HFFc6 (cell line): Measurements from ENCODE around the gene ITGAV. TPM values are rescaled to one million over a fixed set of nuclear protein-coding genes. Genes with fewer than 3 reads are reported as not detected.

Experiments
- DNase-seq: peaks from one replicate; pipeline ENCODE4 v3.0.0-alpha.2; 2018
- H3K27ac Mint-ChIP-seq: 2 replicates; pipeline ENCODE4 v1.8.0; 2020; ENCODE audit warnings: mild to moderate bottlenecking, mixed read lengths
- H3K27me3 Mint-ChIP-seq: 2 replicates; pipeline ENCODE4 v1.8.0; 2021; ENCODE audit warnings: mild to moderate bottlenecking, moderate library complexity, mixed read lengths; ENCODE audit not compliant: insufficient read depth
- H3K36me3 Mint-ChIP-seq: 2 replicates; pipeline ENCODE4 v1.8.0; 2021; ENCODE audit warnings: low read depth, mixed read lengths
- H3K4me1 Mint-ChIP-seq: 2 replicates; pipeline ENCODE4 v1.8.0; 2020; ENCODE audit warnings: low read depth, mixed read lengths
- H3K4me3 Mint-ChIP-seq: 2 replicates; pipeline ENCODE4 v1.8.0; 2020; ENCODE audit warnings: mild to moderate bottlenecking, moderate library complexity, mixed read lengths
- H3K9me3 Mint-ChIP-seq: 2 replicates; pipeline ENCODE4 v1.8.0; 2020; ENCODE audit warnings: mild to moderate bottlenecking, mixed read lengths
- total RNA-seq, 6 experiments: library from RNA; stranded (reverse); fragmentation: NEBNext Ultra II Directional; extraction: Animal tissue kit (Norgen Biotek cat#: 25700); gene quantifications; 2 replicates in 1 of 6; 3 replicates in 5 of 6; pipeline ENCODE4 v1.2.3, GENCODE V29; 2021
- TF ChIP-seq, protein P1 (sequence below): fragments of 200-600 bp; sonication (generic); IDR thresholded peaks from 2 replicates; pipeline ENCODE4 v1.5.0; 2021; ENCODE audit warnings: antibody characterized with exemption, mild to moderate bottlenecking

The ITGAV gene
- total RNA-seq, 6 experiments from 2014 or later: 66.9 to 88.1 (median 80.7) TPM

DNA sequence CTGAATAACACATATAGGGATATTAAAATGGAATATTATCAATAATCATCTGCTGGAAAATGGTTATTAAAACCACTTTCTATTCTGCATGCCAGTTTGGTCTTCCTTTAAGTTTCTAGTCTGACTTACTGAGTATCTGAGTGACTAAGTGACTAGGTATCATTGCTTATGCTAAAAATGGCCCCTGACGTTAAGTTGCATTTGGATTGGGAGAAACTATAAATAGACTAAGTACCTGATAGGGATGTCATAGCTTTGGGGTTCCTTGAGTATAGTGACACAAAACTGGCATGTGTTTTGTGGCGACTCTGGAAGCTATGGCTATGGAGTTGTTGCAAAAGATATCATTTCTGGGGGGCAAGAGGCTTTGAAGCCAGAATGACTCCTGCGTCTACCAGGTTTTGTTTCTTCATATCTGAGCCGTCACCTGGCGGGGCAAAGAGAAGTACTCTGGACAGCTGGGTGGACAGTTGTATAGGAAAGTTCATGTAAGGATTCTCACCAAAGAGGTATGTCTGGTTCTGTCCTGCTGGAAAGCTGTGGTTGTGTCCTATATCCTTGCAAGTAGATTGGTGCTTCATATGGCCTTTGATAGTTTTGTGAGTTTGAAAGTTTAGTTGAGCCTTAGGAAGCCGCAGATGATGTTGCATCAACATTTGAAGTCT lies 17.9 kb downstream of the ITGAV start:
- no peak overlapping the region for H3K4me3 Mint-ChIP-seq
- TF ChIP-seq, protein P1, sequence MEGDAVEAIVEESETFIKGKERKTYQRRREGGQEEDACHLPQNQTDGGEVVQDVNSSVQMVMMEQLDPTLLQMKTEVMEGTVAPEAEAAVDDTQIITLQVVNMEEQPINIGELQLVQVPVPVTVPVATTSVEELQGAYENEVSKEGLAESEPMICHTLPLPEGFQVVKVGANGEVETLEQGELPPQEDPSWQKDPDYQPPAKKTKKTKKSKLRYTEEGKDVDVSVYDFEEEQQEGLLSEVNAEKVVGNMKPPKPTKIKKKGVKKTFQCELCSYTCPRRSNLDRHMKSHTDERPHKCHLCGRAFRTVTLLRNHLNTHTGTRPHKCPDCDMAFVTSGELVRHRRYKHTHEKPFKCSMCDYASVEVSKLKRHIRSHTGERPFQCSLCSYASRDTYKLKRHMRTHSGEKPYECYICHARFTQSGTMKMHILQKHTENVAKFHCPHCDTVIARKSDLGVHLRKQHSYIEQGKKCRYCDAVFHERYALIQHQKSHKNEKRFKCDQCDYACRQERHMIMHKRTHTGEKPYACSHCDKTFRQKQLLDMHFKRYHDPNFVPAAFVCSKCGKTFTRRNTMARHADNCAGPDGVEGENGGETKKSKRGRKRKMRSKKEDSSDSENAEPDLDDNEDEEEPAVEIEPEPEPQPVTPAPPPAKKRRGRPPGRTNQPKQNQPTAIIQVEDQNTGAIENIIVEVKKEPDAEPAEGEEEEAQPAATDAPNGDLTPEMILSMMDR: no peak
- no peak for DNase-seq
- no peak overlapping the region; the same call in 1 of the 2 replicates for H3K27ac Mint-ChIP-seq
- H3K9me3 Mint-ChIP-seq: no peaks in the 10 kb centered on the region
- H3K27me3 Mint-ChIP-seq: no peaks in the 10 kb centered on the region
- H3K36me3 Mint-ChIP-seq: peaks cover 11% of the 10 kb centered on the region
- peaks cover 51% of the 10 kb centered on the region for H3K4me1 Mint-ChIP-seq

DNA sequence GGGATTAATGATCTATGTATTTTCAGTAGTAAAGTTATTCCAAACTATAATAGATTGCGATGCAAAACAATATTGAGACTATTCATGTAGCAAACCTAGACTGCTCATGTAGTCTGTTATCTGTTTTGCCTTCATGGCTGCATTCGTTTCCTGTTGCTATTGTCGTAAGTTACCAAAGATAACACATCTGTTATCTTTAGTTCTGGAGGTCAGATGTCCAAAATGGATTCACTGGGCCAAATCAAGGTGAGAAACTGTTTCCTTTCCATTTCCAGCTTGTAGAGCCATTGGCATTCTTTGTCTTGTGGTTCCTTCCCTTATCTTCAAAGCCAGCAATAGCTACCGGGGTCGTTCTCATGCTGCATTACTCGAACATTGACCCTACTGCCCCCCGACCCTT lies 20.9 kb downstream of the ITGAV start:
- H3K4me3 Mint-ChIP-seq: no peak overlapping the region
- TF ChIP-seq, protein P1: no peak
- peaks cover 28% of the 10 kb centered on the region for H3K4me1 Mint-ChIP-seq
- no peaks in the 10 kb centered on the region for H3K9me3 Mint-ChIP-seq
- no peaks in the 10 kb centered on the region for H3K27me3 Mint-ChIP-seq
- DNase-seq: no peak
- H3K36me3 Mint-ChIP-seq: peaks cover 11% of the 10 kb centered on the region
- no peak overlapping the region for H3K27ac Mint-ChIP-seq

DNA sequence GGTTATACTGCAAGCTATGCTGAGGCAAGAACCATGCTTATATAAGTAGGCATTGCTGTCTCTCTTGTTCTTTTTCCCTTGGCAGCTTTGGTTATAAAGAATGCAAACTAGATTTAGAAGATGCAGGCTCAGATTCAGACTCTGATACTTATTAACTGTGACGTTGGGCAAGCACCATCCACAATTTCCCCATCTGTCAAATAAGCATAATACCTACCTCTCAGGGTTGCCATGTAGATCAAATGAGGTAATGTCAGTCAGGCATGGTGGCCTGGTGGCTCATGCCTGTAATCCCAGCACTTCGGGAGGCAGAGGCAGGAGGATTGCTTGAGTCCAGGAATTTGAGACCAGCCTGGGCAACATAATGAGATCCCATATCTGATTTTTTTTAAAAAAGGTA lies 21.7 kb downstream of the ITGAV start:
- Mint-ChIP-seq H3K27me3 (no peaks in the 10 kb centered on the region), H3K27ac (no peak overlapping the region), H3K4me1 (peaks cover 27% of the 10 kb centered on the region), H3K4me3 (no peak overlapping the region), H3K36me3 (peaks cover 10% of the 10 kb centered on the region), H3K9me3 (no peaks in the 10 kb centered on the region)
- TF ChIP-seq, protein P1: no peak
- DNase-seq: no peak

DNA sequence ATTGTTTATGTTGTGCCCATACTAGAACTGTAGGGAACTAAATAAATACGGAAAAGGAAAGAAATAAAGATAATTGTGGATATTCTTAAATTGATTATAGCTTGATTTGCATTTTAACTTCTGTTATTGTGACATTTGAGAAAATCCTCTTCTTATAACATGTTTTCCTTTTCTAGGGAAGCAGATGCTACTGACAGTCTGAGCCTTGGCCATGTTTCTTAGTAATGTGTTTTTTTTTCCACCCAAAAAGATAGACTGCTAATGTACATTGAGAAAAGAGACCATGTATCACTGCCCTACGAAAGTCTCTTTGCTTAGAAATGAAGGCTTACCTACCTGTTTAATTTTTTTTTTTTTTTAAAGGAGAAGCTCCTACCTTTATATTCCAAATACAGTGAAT lies 22.2 kb downstream of the ITGAV start:
- Mint-ChIP-seq H3K9me3 (no peaks in the 10 kb centered on the region), H3K27me3 (no peaks in the 10 kb centered on the region), H3K27ac (no peak overlapping the region), H3K4me3 (no peak overlapping the region), H3K4me1 (peaks cover 22% of the 10 kb centered on the region), H3K36me3 (peaks cover 5% of the 10 kb centered on the region)
- TF ChIP-seq, protein P1: no peak
- DNase-seq: no peak

DNA sequence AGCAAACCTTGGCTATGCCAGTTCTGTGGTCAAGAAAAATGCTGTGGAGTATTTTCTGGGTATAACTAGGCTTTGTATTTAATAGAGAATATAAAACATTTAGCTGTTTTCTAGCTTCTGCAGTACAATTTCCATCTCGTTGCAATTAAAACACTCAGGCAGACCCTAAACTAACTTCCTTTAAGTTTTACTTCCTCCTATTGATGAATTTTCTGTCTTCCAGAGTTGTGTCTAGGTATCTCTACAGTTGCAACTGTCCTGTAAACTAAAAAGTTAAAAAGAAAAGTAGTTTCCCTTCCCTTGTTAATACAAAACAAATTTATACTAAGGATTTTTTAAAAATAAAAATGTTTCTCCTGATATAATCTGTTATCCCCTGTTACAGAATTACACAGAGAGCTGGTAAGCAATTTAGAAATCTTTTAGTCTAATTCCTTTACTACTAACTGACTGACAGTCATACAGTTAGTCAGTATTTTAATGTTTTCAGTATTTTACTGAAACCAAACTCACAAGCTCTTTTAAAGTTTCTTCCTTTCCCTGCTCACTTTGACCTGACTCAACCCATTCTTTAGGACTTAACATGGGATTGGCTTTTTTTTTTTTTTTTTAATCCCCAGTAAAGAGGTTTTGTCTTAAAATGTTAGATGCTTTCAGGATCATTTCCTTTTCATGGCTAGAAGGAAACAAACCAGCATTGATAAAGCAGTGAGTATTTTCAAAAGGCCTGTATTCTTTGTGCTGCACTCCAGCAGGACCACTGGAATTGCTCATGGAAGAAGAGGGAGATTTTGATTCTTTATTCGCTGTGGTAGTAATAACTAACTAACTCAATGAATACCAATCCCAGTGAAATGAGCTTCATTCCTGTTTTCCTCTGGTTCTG lies 22.9 kb downstream of the ITGAV start:
- Mint-ChIP-seq H3K4me1 (peaks cover 15% of the 10 kb centered on the region), H3K9me3 (no peaks in the 10 kb centered on the region), H3K36me3 (peaks cover 3% of the 10 kb centered on the region; the same call in 1 of the 2 replicates), H3K27me3 (no peaks in the 10 kb centered on the region), H3K27ac (no peak overlapping the region), H3K4me3 (no peak overlapping the region)
- TF ChIP-seq, protein P1: no peak
- DNase-seq: no peak
